GM12878 (cell line): Measurements from ENCODE around the gene AGAP2. TPM values are rescaled to one million over a fixed set of nuclear protein-coding genes. Genes with fewer than 3 reads are reported as not detected.

ENCODE experiments used
- ATAC-seq: fragments of 200-7000 bp; cut with Tn5 transposase; 3 replicates; pipeline ENCODE4 v1.9.1; 2020; ENCODE audit warnings: mild to moderate bottlenecking, moderate library complexity
- BruUV-seq: library from RNA; stranded (reverse); fragments of 400-500 nt; replicated peaks from 2 replicates; lab custom pipeline; 2021; lab: Mats Ljungman, UMichigan
- CTCF ChIA-PET: fragments of 300-600 bp; sonication (Branson Sonifier 250); formaldehyde crosslinking; extraction: SDS; loops from one replicate; lab custom pipeline; 2021; ENCODE audit warnings: inconsistent platforms; lab: Yijun Ruan, JAX
- POLR2A ChIA-PET: fragments of 350-600 bp; formaldehyde crosslinking; extraction: SDS; loops from one replicate; lab custom pipeline; 2021; ENCODE audit warnings: inconsistent platforms; lab: Charles Lee
- RAD21 ChIA-PET: fragments of 300-600 bp; sonication (Branson Sonifier 250); formaldehyde crosslinking; loops from one replicate; lab custom pipeline; 2023; ENCODE audit warnings: antibody characterized with exemption; ENCODE audit not compliant: unreplicated experiment; lab: Charles Lee
- SMC1A ChIA-PET: fragments of 300-600 bp; sonication (Branson Sonifier 250); formaldehyde crosslinking; loops from one replicate; lab custom pipeline; 2023; ENCODE audit not compliant: unreplicated experiment, uncharacterized antibody; lab: Charles Lee
- DNase-seq: peaks from one replicate; pipeline ENCODE4 v3.0.0-alpha.2; 2011; ENCODE audit warnings: low read depth, low spot score
- FAIRE-seq: peaks from 3 replicates; lab custom pipeline; 2011; peaks lifted over from hg19 to GRCh38; lab: Jason Lieb, UNC
- H2AFZ ChIP-seq: 2 replicates; pipeline ENCODE4 v1.6.0; 2011; ENCODE audit warnings: low read depth, low read length, control low read depth; ENCODE audit not compliant: control insufficient read depth
- H3K27ac ChIP-seq: 2 replicates; pipeline ENCODE4 v1.5.1; 2011; ENCODE audit warnings: control low read depth; ENCODE audit not compliant: control insufficient read depth, insufficient read depth
- H3K27me3 ChIP-seq, 2 experiments: replicated peaks in 1 of 2; 2 replicates each; pipeline versions ENCODE4 v1.6.0 to v1.6.1; 2011; ENCODE audit warnings: low read length in 1 of 2; ENCODE audit not compliant: control insufficient read depth in 2 of 2, insufficient read depth in 2 of 2
- H3K36me3 ChIP-seq, 2 experiments: 2 replicates each; pipeline ENCODE4 v1.5.1; 2011; ENCODE audit warnings: low read length in 1 of 2; ENCODE audit not compliant: control insufficient read depth in 2 of 2, insufficient read depth in 2 of 2
- H3K4me1 ChIP-seq: 2 replicates; pipeline ENCODE4 v1.6.1; 2011; ENCODE audit warnings: mild to moderate bottlenecking, low read length, moderate library complexity, mixed read lengths; ENCODE audit not compliant: control insufficient read depth, insufficient read depth
- H3K4me2 ChIP-seq: 2 replicates; pipeline ENCODE4 v1.6.0; 2011; ENCODE audit warnings: control low read depth; ENCODE audit not compliant: control insufficient read depth, insufficient read depth
- H3K4me3 ChIP-seq: fragments of 200-600 bp; sonication (generic); 2 replicates; pipeline ENCODE4 v1.5.1; 2016
- H3K79me2 ChIP-seq: 2 replicates; pipeline ENCODE4 v1.6.0; 2011; ENCODE audit warnings: low read length; ENCODE audit not compliant: control insufficient read depth, insufficient read depth
- H3K9ac ChIP-seq: 2 replicates; pipeline ENCODE4 v1.8.0; 2011; ENCODE audit warnings: low read length, control low read depth, mixed read lengths; ENCODE audit not compliant: control insufficient read depth, insufficient read depth
- H3K9me3 ChIP-seq: replicated peaks from 3 replicates; pipeline ENCODE4 v1.5.1; 2011; ENCODE audit warnings: mild to moderate bottlenecking, low read length; ENCODE audit not compliant: control insufficient read depth, insufficient read depth
- H4K20me1 ChIP-seq: 2 replicates; pipeline ENCODE4 v1.6.0; 2011; ENCODE audit not compliant: control insufficient read depth, insufficient read depth
- BHLHE40 ChIP-seq, 2 experiments: fragments of 450-650 bp in 1 of 2; IDR thresholded peaks; 2 replicates each; pipeline ENCODE4 v1.6.1; 2011 to 2017; ENCODE audit warnings: low read depth in 2 of 2, borderline replicate concordance in 1 of 2, improper control_type of control experiment in 1 of 2, low read length in 1 of 2, mild to moderate bottlenecking in 1 of 2
- CHD1 ChIP-seq: IDR thresholded peaks from 2 replicates; pipeline ENCODE4 v1.6.1; 2012; ENCODE audit warnings: low read depth, low read length, improper control_type of control experiment
- CREB1 ChIP-seq: IDR thresholded peaks from 2 replicates; pipeline ENCODE4 v1.6.1; 2012; ENCODE audit warnings: low read depth, mild to moderate bottlenecking, inconsistent platforms
- DPF2 ChIP-seq: fragments of 450-650 bp; IDR thresholded peaks from 2 replicates; pipeline ENCODE4 v1.6.1; 2017; ENCODE audit warnings: mild to moderate bottlenecking
- IKZF2 ChIP-seq, 2 experiments: fragments of 450-650 bp; IDR thresholded peaks; 2 replicates each; pipeline ENCODE4 v1.6.1; 2017; ENCODE audit warnings: mild to moderate bottlenecking in 2 of 2, moderate library complexity in 2 of 2
- JUNB ChIP-seq: IDR thresholded peaks from 2 replicates; pipeline ENCODE4 v1.6.1; 2016; ENCODE audit warnings: antibody characterized with exemption, mild to moderate bottlenecking
- LARP7 ChIP-seq: fragments of 450-650 bp; IDR thresholded peaks from 2 replicates; pipeline ENCODE4 v1.6.1; 2017; ENCODE audit warnings: mild to moderate bottlenecking
- MTA2 ChIP-seq: fragments of 450-650 bp; IDR thresholded peaks from 2 replicates; pipeline ENCODE4 v1.6.1; 2016; ENCODE audit warnings: low read depth, mild to moderate bottlenecking, moderate library complexity
- NR2C1 ChIP-seq: fragments of 450-650 bp; IDR thresholded peaks from 2 replicates; pipeline ENCODE4 v1.6.1; 2017; ENCODE audit warnings: antibody characterized with exemption, mild to moderate bottlenecking, moderate library complexity
- NR2F1 ChIP-seq: fragments of 450-650 bp; conservative IDR thresholded peaks from 2 replicates; pipeline ENCODE4 v1.6.1; 2017; ENCODE audit warnings: mild to moderate bottlenecking
- RB1 ChIP-seq: fragments of 450-650 bp; formaldehyde crosslinking; IDR thresholded peaks from 2 replicates; pipeline ENCODE4 v1.6.1; 2017; ENCODE audit warnings: mild to moderate bottlenecking, borderline replicate concordance
- SIX5 ChIP-seq: IDR thresholded peaks from 2 replicates; pipeline ENCODE4 v1.6.1; 2011; ENCODE audit warnings: mild to moderate bottlenecking, low read depth, low read length, moderate library complexity; ENCODE audit not compliant: severe bottlenecking
- SMAD1 ChIP-seq: fragments of 450-650 bp; IDR thresholded peaks from 2 replicates; pipeline ENCODE4 v1.6.1; 2018; ENCODE audit warnings: mild to moderate bottlenecking, low read depth; ENCODE audit not compliant: partially characterized antibody
- SMARCA5 ChIP-seq: fragments of 450-650 bp; IDR thresholded peaks from 2 replicates; pipeline ENCODE4 v1.6.1; 2017; ENCODE audit warnings: mild to moderate bottlenecking
- SRF ChIP-seq, 2 experiments: IDR thresholded peaks; 2 replicates each; pipeline ENCODE4 v1.6.1; 2011; ENCODE audit warnings: low read depth in 2 of 2, low read length in 2 of 2, mild to moderate bottlenecking in 1 of 2, moderate library complexity in 1 of 2
- SUPT20H ChIP-seq: IDR thresholded peaks from 2 replicates; pipeline ENCODE4 v1.6.1; 2011; ENCODE audit warnings: low read depth, mild to moderate bottlenecking, low read length, moderate library complexity, borderline replicate concordance; ENCODE audit not compliant: control insufficient read depth
- ZBED1 ChIP-seq: IDR thresholded peaks from 2 replicates; pipeline ENCODE4 v1.6.1; 2016; ENCODE audit warnings: borderline replicate concordance
- ZNF274 ChIP-seq: IDR thresholded peaks from one replicate; pipeline ENCODE4 v1.8.0; 2011; ENCODE audit not compliant: insufficient read length, insufficient read depth
- WGBS: methylation state at CpG from one replicate; pipeline ENCODE4 v1.1.6; 2016; ENCODE audit warnings: low lambda C conversion rate; ENCODE audit not compliant: insufficient replicate concordance, insufficient coverage; ENCODE audit errors: missing lambda C conversion rate; 5-methylcytosine and 5-hydroxymethylcytosine counted together
- in situ Hi-C: fragments of 300-500 bp; cut with MboI; formaldehyde crosslinking; loops from 9 replicates; pipeline ENCODE4 v1.14.3; 2018; ENCODE audit warnings: mixed read lengths
- intact Hi-C: fragments of 100-400 bp; cut with micrococcal nuclease; formaldehyde crosslinking; loops from one replicate; pipeline ENCODE4 v1.14.2; 2022; ENCODE audit not compliant: unreplicated experiment
- polyA plus RNA-seq, 11 experiments: library from polyadenylated mRNA; depleted of rRNA in 4 of 11; unstranded in 6 of 11; stranded (reverse) in 5 of 11; fragments of >200 nt; fragmentation: Nextera tagmentation in 4 of 11; fragmentation: Illumina TruSeq in 1 of 11; extraction: Ambion mirVana in 4 of 11; extraction: Trizol in 1 of 11; gene quantifications; 1 replicate in 1 of 11; 2 replicates in 10 of 11; pipeline versions ENCODE4 v1.2.1 to v1.2.3, GENCODE V29; 2011 to 2016; ENCODE audit warnings: inconsistent platforms in 2 of 11, missing spikeins in 2 of 11, low read depth in 1 of 11
- total RNA-seq, 4 experiments: library from RNA; depleted of rRNA in 3 of 4; stranded (reverse); fragments of >200 nt in 3 of 4; fragmentation: Illumina TruSeq in 1 of 4; extraction: Trizol in 1 of 4; gene quantifications; 2 replicates each; pipeline versions ENCODE4 v1.2.1 to v1.2.3, GENCODE V29; 2013 to 2021
- TF ChIP-seq, protein P1 (sequence below): IDR thresholded peaks from 2 replicates; pipeline ENCODE4 v1.6.1; 2012; ENCODE audit warnings: low read depth, low read length, improper control_type of control experiment

Gene AGAP2
- total and polyA plus RNA-seq, 10 of the 15 experiments (the other 5 are each of a cell fraction or from before 2014, with no cell fraction given), result 0.29 to 19.8 (median 11.0) TPM

GRCh38 chr12:57744777-57745484 is 6.4 kb upstream of the AGAP2 start, which contains the start of gene TSPAN31 (continued):
- TF ChIP-seq, protein P1, sequence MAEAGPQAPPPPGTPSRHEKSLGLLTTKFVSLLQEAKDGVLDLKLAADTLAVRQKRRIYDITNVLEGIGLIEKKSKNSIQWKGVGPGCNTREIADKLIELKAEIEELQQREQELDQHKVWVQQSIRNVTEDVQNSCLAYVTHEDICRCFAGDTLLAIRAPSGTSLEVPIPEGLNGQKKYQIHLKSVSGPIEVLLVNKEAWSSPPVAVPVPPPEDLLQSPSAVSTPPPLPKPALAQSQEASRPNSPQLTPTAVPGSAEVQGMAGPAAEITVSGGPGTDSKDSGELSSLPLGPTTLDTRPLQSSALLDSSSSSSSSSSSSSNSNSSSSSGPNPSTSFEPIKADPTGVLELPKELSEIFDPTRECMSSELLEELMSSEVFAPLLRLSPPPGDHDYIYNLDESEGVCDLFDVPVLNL, result no peak
- TF ChIP-seq SIX5 (no peak), SUPT20H (no peak), CREB1 (peak; percentile 76), SMAD1 (no peak), DPF2 (peak; percentile 76), NR2C1 (no peak), CHD1 (no peak)

- RAD21 ChIA-PET, result interaction anchor here (1.0 to 1.5 kb wide), 4 partner anchors 12 to 286 kb away, joined by 5 to 6 read pairs (median 6); no protein-coding TSS in a partner anchor
- Histone ChIP-seq H3K27me3 (no peaks in the 10 kb centered on the region), H3K4me1 (peaks cover 23% of the 10 kb centered on the region), H3K9me3 (no peaks in the 10 kb centered on the region), H2AFZ (peak overlapping the region; percentile 90), H3K4me2 (peak overlapping the region; percentile 99), H3K79me2 (peaks cover 26% of the 10 kb centered on the region), H4K20me1 (no peaks in the 10 kb centered on the region), H3K9ac (peak overlapping the region; percentile 93), H3K4me3 (peak overlapping the region; percentile 91), H3K27ac (peak overlapping the region; percentile 94), H3K36me3 (peaks cover 5 to 6% of the 10 kb centered on the region in 2 experiments)
- FAIRE-seq (no peak), DNase-seq (peak; percentile 55), ATAC-seq (peak; percentile 55)
- BruUV-seq, result no TSS peak
- CTCF ChIA-PET, result interaction anchor here (0.8 to 2.9 kb wide), 8 partner anchors 12 to 289 kb away, joined by 3 to 28 read pairs (median 4); partner anchors contain the start of genes GLI1 and INHBE
- POLR2A ChIA-PET, result interaction anchor here (0.5 to 3.0 kb wide), 7 partner anchors 10 to 267 kb away, joined by 3 to 19 read pairs (median 5); partner anchors contain the start of gene MARCHF9
- intact Hi-C loops (no loop called here), in situ Hi-C loops (no loop called here)
- SMC1A ChIA-PET, result interaction anchor here (0.8 to 2.4 kb wide), 6 partner anchors 12 to 285 kb away, joined by 3 to 14 read pairs (median 4); partner anchors contain the start of genes EEF1AKMT3 and METTL1
- under 1% methylated on average over 12 of the region's 21 CpGs for WGBS
- TF ChIP-seq SMARCA5 (peak; percentile 73; the same call in 1 of the 2 replicates), IKZF2 (IDR thresholded peaks at IDR 0.05) (peak; percentile 12 to 14; a peak in 2 of 4 replicates), LARP7 (peak; percentile 48; the same call in 1 of the 2 replicates), ZNF274 (no peak), NR2F1 (0 out of 2 replicates have a peak, but pooled peaks have one; percentile 8), MTA2 (peak; percentile 43; the same call in 1 of the 2 replicates), ZBED1 (no peak), RB1 (peak; percentile 56; the same call in 1 of the 2 replicates), SRF (IDR thresholded peaks at IDR 0.05; ENCODE audit: low read depth in 2 of 2, low read length in 2 of 2) (0 out of 4 replicates have a peak, but pooled peaks of 1 of the 2 experiments have one; percentile 13), BHLHE40 (IDR thresholded peaks at IDR 0.05; ENCODE audit: borderline replicate concordance in 1 of 2, low read depth in 2 of 2, low read length in 1 of 2) (0 out of 4 replicates have a peak, but pooled peaks of 1 of the 2 experiments have one; percentile 4), JUNB (no peak)
Observed at GRCh38 chr12:57744194-57744776, 5.7 kb upstream of the AGAP2 start.
